Esophagus muscularis mucosa (tissue), 4 donors: ENCODE results near the gene CLIP4. TPM values are rescaled to one million over a fixed set of nuclear protein-coding genes. Genes with fewer than 3 reads are reported as not detected.

Source experiments
- DNase-seq: peaks from one replicate; pipeline ENCODE4 v3.0.0-alpha.2; 2017; ENCODE audit errors: extremely low spot score
- H3K27ac ChIP-seq, 4 donors: fragments of 200-600 bp; sonication (generic); replicated peaks in 1 of 4; 1 replicate in 3 of 4; 2 replicates in 1 of 4; pipeline ENCODE4 v1.5.1; 2016 to 2019; ENCODE audit warnings: mild to moderate bottlenecking in 1 of 4
- H3K27me3 ChIP-seq, 4 donors: fragments of 200-600 bp; sonication (generic); one replicate each; pipeline versions ENCODE4 v1.5.1 to v1.6.0; 2016 to 2019
- H3K36me3 ChIP-seq, 4 donors: fragments of 200-600 bp; sonication (generic); one replicate each; pipeline ENCODE4 v1.5.1; 2016 to 2019
- H3K4me1 ChIP-seq, 4 donors: fragments of 200-600 bp; sonication (generic); one replicate each; pipeline ENCODE4 v1.5.1; 2016 to 2019
- H3K4me3 ChIP-seq, 4 donors: fragments of 200-600 bp; sonication (generic); 1 replicate in 2 of 4; 2 replicates in 2 of 4; pipeline ENCODE4 v1.5.1; 2016 to 2019; ENCODE audit warnings: mild to moderate bottlenecking in 4 of 4, moderate library complexity in 1 of 4
- H3K9me3 ChIP-seq, 4 donors: fragments of 200-600 bp; sonication (generic); 1 replicate in 3 of 4; 2 replicates in 1 of 4; pipeline ENCODE4 v1.5.1; 2016 to 2019
- CTCF ChIP-seq, 3 experiments: fragments of 200-600 bp in 2 of 3; fragments of 450-650 bp in 1 of 3; sonication (generic) in 2 of 3; IDR thresholded peaks; one replicate each; pipeline ENCODE4 v1.5.1; 2017 to 2019; ENCODE audit warnings: antibody characterized with exemption in 3 of 3, mild to moderate bottlenecking in 2 of 3, moderate library complexity in 1 of 3
- EP300 ChIP-seq: sonication (generic); formaldehyde crosslinking; IDR thresholded peaks from one replicate; pipeline ENCODE4 v1.6.1; 2017; ENCODE audit warnings: antibody characterized with exemption
- POLR2A ChIP-seq: fragments of 450-650 bp; IDR thresholded peaks from one replicate; pipeline ENCODE4 v1.6.1; 2017; ENCODE audit warnings: antibody characterized with exemption, moderate library complexity, mild to moderate bottlenecking, low read depth
- POLR2AphosphoS5 ChIP-seq, 2 donors: sonication (generic); formaldehyde crosslinking; IDR thresholded peaks; one replicate each; pipeline ENCODE4 v1.6.1; 2017; ENCODE audit warnings: antibody characterized with exemption in 2 of 2
- WGBS: methylation state at CpG from one replicate; pipeline ENCODE4 v1.1.5; 2018; 5-methylcytosine and 5-hydroxymethylcytosine counted together
- intact Hi-C: fragments of 100-400 bp; cut with DNase I; formaldehyde crosslinking; loops from one replicate; pipeline ENCODE4 v1.15.1; 2023
- total RNA-seq, 4 donors: library from RNA; depleted of rRNA; stranded (reverse); fragments of >200 nt; gene quantifications; one replicate each; pipeline versions ENCODE4 v1.1.0 to v1.2.1, GENCODE V29; 2016

The CLIP4 gene
- total RNA-seq, 4 donors from 2014 or later: 58.5 to 83.1 (median 66.8) TPM

- H3K9me3 ChIP-seq: no peaks in the 10 kb centered on the region
- intact Hi-C loops: loop anchor here (1.0 kb wide), 1 partner anchor 13 kb away; no protein-coding TSS in a partner anchor
- DNase-seq: no peak
- H3K4me3 ChIP-seq: no peak overlapping the region
- peaks cover 0 to 6% (median 0%) of the 10 kb centered on the region in 4 donors for H3K27me3 ChIP-seq
- TF ChIP-seq POLR2A: no peak
- H3K36me3 ChIP-seq: peaks cover 0 to 4% (median 0%) of the 10 kb centered on the region in 4 donors
- no peak overlapping the region for H3K27ac ChIP-seq
- no peaks in the 10 kb centered on the region for H3K4me1 ChIP-seq
- WGBS: 96% methylated on average over 8 of the region's 20 CpGs
Measured at GRCh38 chr2:29215739-29216608, 100.8 kb downstream of the CLIP4 start.

DNA sequence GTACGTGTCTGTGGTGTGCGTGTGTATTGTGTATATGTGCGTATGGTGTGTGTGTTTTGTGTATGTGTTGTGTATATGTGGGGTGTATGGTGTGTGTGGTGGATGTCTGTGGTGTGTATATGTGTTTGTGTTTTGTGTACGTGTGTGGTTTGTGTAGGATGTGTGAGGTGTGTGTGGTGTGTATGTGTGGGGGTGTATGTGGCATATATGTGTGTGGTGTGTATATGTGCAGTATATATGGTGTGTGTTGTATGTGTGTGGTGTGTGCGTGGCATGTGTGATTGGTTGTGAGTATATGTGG, 101.3 kb downstream of the CLIP4 start:
- Histone ChIP-seq H3K9me3 (no peaks in the 10 kb centered on the region), H3K27me3 (peaks cover 0 to 6% (median 0%) of the 10 kb centered on the region in 4 donors), H3K4me1 (no peaks in the 10 kb centered on the region), H3K36me3 (peaks cover 0 to 4% (median 0%) of the 10 kb centered on the region in 4 donors), H3K27ac (no peak overlapping the region), H3K4me3 (no peak overlapping the region)
- WGBS: 86% methylated on average over 5 of the region's 5 CpGs
- intact Hi-C loops: no loop called here
- TF ChIP-seq EP300 (no peak), POLR2A (no peak), CTCF (IDR thresholded peaks at IDR 0.05) (no peak), POLR2AphosphoS5 (IDR thresholded peaks at IDR 0.05) (no peak)
- DNase-seq: no peak

GRCh38 chr2:29218071-29218470, 102.9 kb downstream of the CLIP4 start:
- Histone ChIP-seq H3K27me3 (peaks cover 0 to 6% (median 0%) of the 10 kb centered on the region in 4 donors), H3K4me3 (no peak overlapping the region), H3K9me3 (no peaks in the 10 kb centered on the region), H3K27ac (no peak overlapping the region), H3K36me3 (peaks cover 0 to 4% (median 0%) of the 10 kb centered on the region in 4 donors), H3K4me1 (no peaks in the 10 kb centered on the region)
- intact Hi-C loops: no loop called here
- no peak for TF ChIP-seq CTCF (IDR thresholded peaks at IDR 0.05)
- no peak for TF ChIP-seq POLR2AphosphoS5 (IDR thresholded peaks at IDR 0.05)
- no peak for TF ChIP-seq EP300
- TF ChIP-seq POLR2A: no peak
- WGBS: 51% methylated on average over 2 of the region's 6 CpGs
- DNase-seq: no peak

- Histone ChIP-seq H3K4me3 (no peak overlapping the region), H3K4me1 (no peaks in the 10 kb centered on the region), H3K9me3 (no peaks in the 10 kb centered on the region), H3K27ac (no peak overlapping the region), H3K36me3 (peaks cover 0 to 4% (median 0%) of the 10 kb centered on the region in 4 donors), H3K27me3 (peaks cover 0 to 6% (median 0%) of the 10 kb centered on the region in 4 donors)
- WGBS: 94% methylated on average over 3 of the region's 4 CpGs
- DNase-seq: no peak
- TF ChIP-seq EP300 (no peak), POLR2A (no peak), POLR2AphosphoS5 (IDR thresholded peaks at IDR 0.05) (no peak), CTCF (IDR thresholded peaks at IDR 0.05) (no peak)
- intact Hi-C loops: no loop called here
Measured at GRCh38 chr2:29218550-29219125, 103.4 kb downstream of the CLIP4 start.

DNA sequence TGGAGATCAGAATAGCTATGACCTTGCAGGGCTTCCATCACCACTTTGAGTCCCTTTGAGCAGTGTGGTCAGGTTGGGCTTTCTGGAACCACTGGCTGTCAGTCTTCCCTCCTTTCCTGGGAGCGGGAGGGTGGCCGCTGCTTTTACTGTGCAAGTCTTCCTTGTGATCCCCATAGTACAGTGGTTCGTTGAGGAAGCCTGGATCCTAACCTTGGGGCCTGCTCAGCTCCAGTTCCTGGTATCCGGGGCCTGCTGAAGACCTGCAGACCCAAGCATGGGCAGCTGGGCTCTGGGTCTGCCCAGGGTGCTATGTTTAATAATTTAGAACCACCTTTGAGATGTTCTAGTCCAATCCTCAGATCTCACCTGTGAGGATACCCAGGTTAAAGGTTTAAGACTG, 104.2 kb downstream of the CLIP4 start:
- Histone ChIP-seq H3K36me3 (no peaks in the 10 kb centered on the region), H3K27me3 (peaks cover 0 to 6% (median 0%) of the 10 kb centered on the region in 4 donors), H3K4me3 (no peak overlapping the region), H3K9me3 (no peaks in the 10 kb centered on the region), H3K27ac (no peak overlapping the region), H3K4me1 (peaks cover 0 to 6% (median 0%) of the 10 kb centered on the region in 4 donors)
- DNase-seq: no peak
- 95% methylated on average over 4 of the region's 4 CpGs for WGBS
- no peak for TF ChIP-seq POLR2A
- no peak for TF ChIP-seq CTCF (IDR thresholded peaks at IDR 0.05)
- no peak for TF ChIP-seq EP300
- TF ChIP-seq POLR2AphosphoS5 (IDR thresholded peaks at IDR 0.05): no peak
- intact Hi-C loops: no loop called here
